Fibroblast of lung (primary cell): ENCODE measurements around the gene GRID1.

ENCODE experiments used
- CTCF ChIP-seq, 2 donors: IDR thresholded peaks in 1 of 2; conservative IDR thresholded peaks in 1 of 2; 1 replicate in 1 of 2; 2 replicates in 1 of 2; pipeline ENCODE4 v1.5.1; 2011 to 2012; ENCODE audit warnings: low read length in 2 of 2, control low read depth in 1 of 2, inconsistent platforms in 1 of 2, low read depth in 1 of 2, mild to moderate bottlenecking in 1 of 2
- EZH2 ChIP-seq: IDR thresholded peaks from 2 replicates; pipeline ENCODE4 v1.5.1; 2012; ENCODE audit warnings: low read length, control low read depth, mild to moderate bottlenecking; ENCODE audit errors: missing control alignments

- TF ChIP-seq CTCF (conservative IDR thresholded peaks at IDR 0.05 in 1 of 2, IDR thresholded peaks at IDR 0.05 in 1 of 2; ENCODE audit: low read depth in 1 of 2, low read length in 2 of 2), result no peak
- no peak for TF ChIP-seq EZH2
These were observed 501.6 kb downstream of the GRID1 start for GRCh38 chr10:85864868-85865526.
